Stomach (tissue), 9 donors: ENCODE results near the gene ECE1. TPM values are rescaled to one million over a fixed set of nuclear protein-coding genes. Genes with fewer than 3 reads are reported as not detected.
A peak's percentile ranks its signal among the peaks of the same experiment; 100 is the strongest.
"Not testable (repeated sequence)": the region's sequence is repeated elsewhere in the genome, so short reads cannot be mapped to it uniquely, and the experiment has no call there.

Experiments
- DNase-seq, 2 donors: peaks; one replicate each; pipeline versions ENCODE4 v3.0.0 to v3.0.0-alpha.2; 2013 to 2019
- H3K27ac ChIP-seq, 5 donors: fragments of 200-600 bp in 4 of 5; sonication (generic) in 4 of 5; one replicate each; pipeline ENCODE4 v1.5.1; 2013 to 2019; ENCODE audit warnings: mild to moderate bottlenecking in 1 of 5, moderate library complexity in 1 of 5
- H3K27me3 ChIP-seq, 3 donors: fragments of 200-600 bp; sonication (generic); one replicate each; pipeline ENCODE4 v1.5.1; 2017 to 2019; ENCODE audit warnings: mixed run types in 1 of 3
- H3K36me3 ChIP-seq, 4 donors: fragments of 200-600 bp; sonication (generic); 1 replicate in 3 of 4; 2 replicates in 1 of 4; pipeline ENCODE4 v1.5.1; 2016 to 2019
- H3K4me1 ChIP-seq, 4 donors: fragments of 200-600 bp; sonication (generic); one replicate each; pipeline ENCODE4 v1.5.1; 2016 to 2019
- H3K4me3 ChIP-seq, 4 donors: fragments of 200-600 bp; sonication (generic) in 3 of 4; one replicate each; pipeline ENCODE4 v1.5.1; 2016 to 2019; ENCODE audit warnings: mild to moderate bottlenecking in 1 of 4
- H3K9me3 ChIP-seq, 4 donors: fragments of 200-600 bp; sonication (generic); one replicate each; pipeline ENCODE4 v1.5.1; 2016 to 2019
- EP300 ChIP-seq: sonication (generic); formaldehyde crosslinking; IDR thresholded peaks from one replicate; pipeline ENCODE4 v1.6.1; 2017; ENCODE audit warnings: antibody characterized with exemption
- POLR2A ChIP-seq, 4 donors: fragments of 450-650 bp; IDR thresholded peaks; one replicate each; pipeline ENCODE4 v1.6.1; 2016; ENCODE audit warnings: antibody characterized with exemption in 4 of 4, control low read depth in 2 of 4, mild to moderate bottlenecking in 1 of 4, moderate library complexity in 1 of 4
- POLR2AphosphoS5 ChIP-seq, 3 donors: sonication (generic); formaldehyde crosslinking; IDR thresholded peaks; one replicate each; pipeline ENCODE4 v1.6.1; 2016; ENCODE audit warnings: antibody characterized with exemption in 3 of 3
- WGBS, 5 donors: extraction: QIAGEN DNeasy Blood & Tissue Kit in 3 of 5; methylation state at CpG; one replicate each; pipeline versions ENCODE4 v1.1.5 to v1.1.7; 2013 to 2018; 5-methylcytosine and 5-hydroxymethylcytosine counted together
- intact Hi-C: fragments of 100-400 bp; cut with DNase I; formaldehyde crosslinking; loops from one replicate; pipeline ENCODE4 v1.15.1; 2023; ENCODE audit warnings: low total_unique reads
- polyA plus RNA-seq, 3 donors: library from polyadenylated mRNA; stranded (reverse); fragments of 200-250 nt; gene quantifications; one replicate each; pipeline ENCODE4 v1.2.3, GENCODE V29; 2013
- total RNA-seq, 5 donors: library from RNA; depleted of rRNA; stranded (reverse); fragments of >200 nt; gene quantifications; one replicate each; pipeline versions ENCODE4 v1.1.0 to v1.2.3, GENCODE V29; 2014 to 2016
- TF ChIP-seq, protein P1 (sequence below), 7 experiments: fragments of 450-650 bp in 4 of 7; fragments of 200-600 bp in 3 of 7; sonication (generic) in 3 of 7; IDR thresholded peaks; one replicate each; pipeline ENCODE4 v1.5.1; 2016 to 2019; ENCODE audit warnings: antibody characterized with exemption in 7 of 7, control low read depth in 2 of 7, mild to moderate bottlenecking in 1 of 7
- donor health status: healthy with polysubstance abuse.
- donor health status: Bipolar disorder and iron deficiency.
- donor health status: healthy.

The ECE1 gene
- total and polyA plus RNA-seq, 8 donors: 17.6 to 574 (median 42.6) TPM

DNA sequence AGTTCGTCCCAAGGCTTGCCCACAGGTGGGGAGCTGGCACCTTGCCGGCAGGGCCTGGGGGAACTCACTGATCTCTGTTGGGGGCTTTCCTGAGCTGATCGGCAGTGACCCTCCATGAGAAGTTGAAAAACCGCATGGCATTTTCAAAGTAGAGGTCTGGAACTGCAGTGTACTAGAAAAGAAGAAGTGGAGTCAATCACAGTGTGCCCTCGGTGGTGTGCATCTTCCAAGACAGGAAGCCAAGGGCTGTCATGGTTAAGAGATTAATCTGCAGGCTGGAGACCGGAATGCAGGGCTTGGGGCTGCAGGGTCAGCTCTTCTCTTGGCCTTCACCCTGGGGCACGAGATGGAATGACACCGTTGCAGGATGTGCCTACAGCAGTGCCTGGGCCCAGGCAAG, 56.8 kb downstream of the ECE1 start:
- DNase-seq: no peak
- Histone ChIP-seq H3K36me3 (peaks cover 55 to 96% (median 95%) of the 10 kb centered on the region in 4 donors), H3K4me1 (no peaks in the 10 kb centered on the region), H3K27me3 (no peaks in the 10 kb centered on the region), H3K27ac (no peak overlapping the region), H3K4me3 (no peak overlapping the region), H3K9me3 (no peaks in the 10 kb centered on the region)
- 69 to 80% (median 72%) methylated on average over 8 of the region's 8 CpGs for WGBS, 5 donors
- TF ChIP-seq, protein P1, sequence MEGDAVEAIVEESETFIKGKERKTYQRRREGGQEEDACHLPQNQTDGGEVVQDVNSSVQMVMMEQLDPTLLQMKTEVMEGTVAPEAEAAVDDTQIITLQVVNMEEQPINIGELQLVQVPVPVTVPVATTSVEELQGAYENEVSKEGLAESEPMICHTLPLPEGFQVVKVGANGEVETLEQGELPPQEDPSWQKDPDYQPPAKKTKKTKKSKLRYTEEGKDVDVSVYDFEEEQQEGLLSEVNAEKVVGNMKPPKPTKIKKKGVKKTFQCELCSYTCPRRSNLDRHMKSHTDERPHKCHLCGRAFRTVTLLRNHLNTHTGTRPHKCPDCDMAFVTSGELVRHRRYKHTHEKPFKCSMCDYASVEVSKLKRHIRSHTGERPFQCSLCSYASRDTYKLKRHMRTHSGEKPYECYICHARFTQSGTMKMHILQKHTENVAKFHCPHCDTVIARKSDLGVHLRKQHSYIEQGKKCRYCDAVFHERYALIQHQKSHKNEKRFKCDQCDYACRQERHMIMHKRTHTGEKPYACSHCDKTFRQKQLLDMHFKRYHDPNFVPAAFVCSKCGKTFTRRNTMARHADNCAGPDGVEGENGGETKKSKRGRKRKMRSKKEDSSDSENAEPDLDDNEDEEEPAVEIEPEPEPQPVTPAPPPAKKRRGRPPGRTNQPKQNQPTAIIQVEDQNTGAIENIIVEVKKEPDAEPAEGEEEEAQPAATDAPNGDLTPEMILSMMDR (IDR thresholded peaks at IDR 0.05): no peak
- TF ChIP-seq POLR2AphosphoS5 (IDR thresholded peaks at IDR 0.05) (no peak), EP300 (no peak), POLR2A (IDR thresholded peaks at IDR 0.05) (no peak)
- intact Hi-C loops: no loop called here

DNA sequence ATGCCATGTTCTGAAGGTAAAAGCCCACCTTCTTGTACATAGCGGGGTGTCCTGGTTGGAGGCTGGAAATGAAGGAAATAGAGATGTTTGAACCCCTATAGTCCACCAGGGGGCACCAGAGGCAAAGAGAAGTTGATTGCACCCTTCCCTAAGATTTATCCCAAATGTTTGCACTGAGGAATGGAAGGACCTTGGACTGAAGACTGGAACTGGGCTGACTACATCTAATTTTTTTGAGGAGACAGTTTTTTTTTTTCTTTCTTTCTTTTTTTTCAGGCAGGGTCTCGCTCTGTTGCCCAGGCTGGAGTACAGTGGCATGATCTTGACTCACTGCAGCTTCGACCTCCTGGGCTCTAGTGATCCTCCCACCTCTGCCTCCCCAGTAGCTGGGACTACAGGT, 58.2 kb downstream of the ECE1 start:
- H3K27ac ChIP-seq: no peak overlapping the region
- H3K4me3 ChIP-seq: no peak overlapping the region
- intact Hi-C loops: no loop called here
- 69 to 80% (median 71%) methylated on average over 3 of the region's 3 CpGs for WGBS, 5 donors
- no peaks in the 10 kb centered on the region for H3K4me1 ChIP-seq
- no peaks in the 10 kb centered on the region for H3K27me3 ChIP-seq
- H3K9me3 ChIP-seq: no peaks in the 10 kb centered on the region
- TF ChIP-seq, protein P1 (IDR thresholded peaks at IDR 0.05): peak in 5 of 7 experiments; percentile 58 to 92 (median 79)
- TF ChIP-seq POLR2AphosphoS5 (IDR thresholded peaks at IDR 0.05): no peak
- peak; percentile 59 to 86 for DNase-seq
- peaks cover 59 to 96% (median 95%) of the 10 kb centered on the region in 4 donors for H3K36me3 ChIP-seq

DNA sequence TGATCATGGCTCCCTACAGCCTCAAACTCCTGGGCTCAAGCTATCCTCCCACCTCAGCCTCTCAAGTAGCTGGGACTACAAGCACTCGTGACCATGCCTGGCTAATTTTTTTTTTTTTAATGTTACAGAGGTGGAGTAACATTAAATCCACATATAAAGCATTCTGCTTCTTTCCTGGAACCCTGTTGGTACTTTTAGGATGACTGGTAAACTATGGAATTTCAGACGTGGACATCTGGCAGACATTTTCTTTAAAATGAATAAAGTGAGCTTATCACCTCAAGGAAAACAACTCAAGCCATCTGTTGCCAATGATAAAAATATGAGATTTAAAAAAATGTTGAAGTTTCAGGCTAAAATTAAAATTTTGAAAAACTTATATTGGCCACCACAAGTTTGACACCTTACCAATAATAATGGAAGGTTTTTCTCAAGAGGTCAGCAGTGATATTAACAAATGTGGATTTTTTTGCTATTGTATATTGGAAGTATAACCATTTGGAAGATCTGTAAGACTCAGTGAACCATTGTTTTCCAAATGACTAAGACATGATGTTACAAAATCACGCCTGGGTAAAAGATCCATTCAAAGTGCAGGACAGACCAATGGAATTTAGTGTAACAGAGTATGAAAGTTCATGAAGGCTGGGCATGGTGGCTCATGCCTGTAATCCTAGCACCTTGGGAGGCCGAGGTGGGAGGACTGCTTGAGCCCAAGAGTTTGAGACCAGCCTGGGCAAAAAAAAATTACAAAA, 60.8 kb downstream of the ECE1 start:
- no peak overlapping the region for H3K4me3 ChIP-seq
- H3K27me3 ChIP-seq: no peaks in the 10 kb centered on the region
- 85 to 94% (median 89%) methylated on average over 4 of the region's 4 CpGs for WGBS, 5 donors
- H3K9me3 ChIP-seq: no peaks in the 10 kb centered on the region
- H3K4me1 ChIP-seq: no peaks in the 10 kb centered on the region
- no peak for DNase-seq
- intact Hi-C loops: no loop called here
- TF ChIP-seq EP300 (no peak), POLR2A (IDR thresholded peaks at IDR 0.05) (no peak), POLR2AphosphoS5 (IDR thresholded peaks at IDR 0.05) (no peak)
- TF ChIP-seq, protein P1 (IDR thresholded peaks at IDR 0.05): no peak
- H3K36me3 ChIP-seq: peaks cover 65 to 96% (median 95%) of the 10 kb centered on the region in 4 donors
- H3K27ac ChIP-seq: no peak overlapping the region

DNA sequence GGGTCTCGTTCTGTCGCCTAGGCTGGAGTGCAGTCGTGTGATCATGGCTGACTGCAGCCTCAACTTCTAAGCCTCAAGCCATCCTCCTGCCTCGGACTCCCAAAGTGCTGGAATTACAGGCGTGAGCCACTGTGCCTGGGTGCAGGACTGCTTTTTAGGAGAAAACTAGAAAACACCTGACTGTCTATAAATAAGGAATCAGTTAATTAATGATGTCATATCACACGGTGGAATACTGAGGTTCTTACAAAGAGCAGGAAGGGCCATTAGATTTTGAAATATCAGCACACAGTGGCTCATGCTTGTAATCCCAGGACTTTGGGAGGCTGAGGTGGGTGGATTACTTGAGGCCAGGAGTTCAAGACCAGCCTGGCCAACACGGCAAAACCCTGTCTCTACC, 62.0 kb downstream of the ECE1 start:
- intact Hi-C loops, DNase-seq, H3K9me3 ChIP-seq, H3K27ac ChIP-seq, H3K4me1 ChIP-seq, H3K27me3 ChIP-seq, H3K4me3 ChIP-seq: not testable (repeated sequence)
- WGBS, 5 donors: 89 to 95% (median 92%) methylated on average over 5 to 7 of the region's 7 CpGs
- peaks cover 67 to 96% (median 95%) of the 10 kb centered on the region in 4 donors for H3K36me3 ChIP-seq

DNA sequence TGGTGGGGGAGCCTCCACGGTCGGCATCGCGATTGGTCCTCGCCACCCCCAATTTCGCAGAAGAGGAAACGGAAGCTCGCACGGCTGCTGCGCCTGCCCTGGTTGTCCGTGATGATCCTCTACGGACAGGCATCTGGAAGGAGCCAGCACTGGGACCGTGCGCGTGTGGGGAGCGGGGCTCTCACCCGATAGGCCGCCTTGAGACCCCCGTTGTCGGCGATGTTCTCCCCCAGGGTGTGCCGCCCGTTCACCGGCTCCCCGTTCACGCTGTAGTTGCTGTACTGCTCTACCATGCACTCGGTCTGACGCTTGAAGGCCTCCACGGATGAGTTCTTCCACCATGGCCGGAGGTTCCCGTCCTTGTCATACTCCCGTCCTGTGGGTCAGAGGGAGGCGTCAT, 65.2 kb downstream of the ECE1 start:
- Histone ChIP-seq H3K4me3 (no peak overlapping the region), H3K27ac (no peak overlapping the region), H3K36me3 (peaks cover 81 to 99% (median 97%) of the 10 kb centered on the region in 4 donors), H3K27me3 (no peaks in the 10 kb centered on the region), H3K9me3 (no peaks in the 10 kb centered on the region), H3K4me1 (no peaks in the 10 kb centered on the region)
- intact Hi-C loops: no loop called here
- no peak for DNase-seq
- TF ChIP-seq, protein P1 (IDR thresholded peaks at IDR 0.05): no peak
- TF ChIP-seq POLR2AphosphoS5 (IDR thresholded peaks at IDR 0.05) (no peak), POLR2A (IDR thresholded peaks at IDR 0.05) (no peak)
- WGBS, 5 donors: 93 to 97% (median 95%) methylated on average over 26 to 33 of the region's 33 CpGs
